ENCODE data around the gene TMEM150B.
A peak's percentile ranks its signal among the peaks of the same experiment; 100 is the strongest.

TMEM150B gene

GRCh38 chr19:55325172-55325571 is at the start of gene TMEM150B:
TSS of gene TMEM150B (minus strand) at chr19:55325341. CDS start at chr19:55321036, 4,305 bp downstream.
- H3K9me3 Mint-ChIP-seq: no peaks in the 10 kb centered on the region
- no peaks in the 10 kb centered on the region for H3K36me3 Mint-ChIP-seq
- CTCF ChIA-PET: no interaction called here
- H3K27me3 Mint-ChIP-seq: peaks cover 55% of the 10 kb centered on the region
- no peak for DNase-seq
- H3K27ac Mint-ChIP-seq: no peak within 1 kb of the TSS
- H3K4me3 Mint-ChIP-seq: no peak within 1 kb of the TSS
- H3K4me1 Mint-ChIP-seq: peaks cover 11% of the 10 kb centered on the region

- H3K36me3 Mint-ChIP-seq: no peaks in the 10 kb centered on the region
- H3K4me3 Mint-ChIP-seq: no peak overlapping the region
- CTCF ChIA-PET: no interaction called here
- peaks cover 7% of the 10 kb centered on the region for H3K4me1 Mint-ChIP-seq
- H3K27ac Mint-ChIP-seq: no peak overlapping the region
- no peaks in the 10 kb centered on the region for H3K9me3 Mint-ChIP-seq
- DNase-seq: no peak
- peaks cover 85% of the 10 kb centered on the region for H3K27me3 Mint-ChIP-seq
Observed at GRCh38 chr19:55373993-55374757, 49.0 kb upstream of the TMEM150B start.

- Mint-ChIP-seq H3K27ac (no peak overlapping the region), H3K4me3 (no peak overlapping the region), H3K4me1 (peaks cover 9% of the 10 kb centered on the region), H3K36me3 (no peaks in the 10 kb centered on the region), H3K27me3 (peaks cover 92% of the 10 kb centered on the region), H3K9me3 (no peaks in the 10 kb centered on the region)
- no peak for DNase-seq
- CTCF ChIA-PET: interaction anchor here (0.6 kb wide), 1 partner anchor 85 kb away, joined by 3 read pairs; no protein-coding TSS in a partner anchor
Observed at GRCh38 chr19:55373306-55373992, 48.3 kb upstream of the TMEM150B start.

GRCh38 chr19:55372316-55373081 is 47.4 kb upstream of the TMEM150B start:
- Mint-ChIP-seq H3K4me3 (no peak overlapping the region), H3K27ac (no peak overlapping the region), H3K9me3 (no peaks in the 10 kb centered on the region), H3K27me3 (peaks cover 96% of the 10 kb centered on the region), H3K4me1 (peaks cover 9% of the 10 kb centered on the region), H3K36me3 (no peaks in the 10 kb centered on the region)
- CTCF ChIA-PET: no interaction called here
- DNase-seq: no peak

- H3K27me3 Mint-ChIP-seq: peaks cover 91% of the 10 kb centered on the region
- H3K9me3 Mint-ChIP-seq: no peaks in the 10 kb centered on the region
- H3K27ac Mint-ChIP-seq: no peak within 1 kb of the TSS
- H3K4me3 Mint-ChIP-seq: peak within 1 kb of the TSS; percentile 21
- no peaks in the 10 kb centered on the region for H3K36me3 Mint-ChIP-seq
- H3K4me1 Mint-ChIP-seq: peaks cover 9% of the 10 kb centered on the region
- no peak for DNase-seq
- CTCF ChIA-PET: no interaction called here
Observed at GRCh38 chr19:55370305-55370988, 45.3 kb upstream of the TMEM150B start, which contains the start of gene IL11. TSS of gene IL11 (minus strand) at chr19:55370463. CDS start at chr19:55370310, 153 bp downstream.

- H3K27ac Mint-ChIP-seq: no peak overlapping the region
- peaks cover 9% of the 10 kb centered on the region for H3K4me1 Mint-ChIP-seq
- H3K4me3 Mint-ChIP-seq: peak overlapping the region; percentile 21
- CTCF ChIA-PET: no interaction called here
- DNase-seq: peak; percentile 44
- H3K9me3 Mint-ChIP-seq: no peaks in the 10 kb centered on the region
- H3K36me3 Mint-ChIP-seq: no peaks in the 10 kb centered on the region
- peaks cover 91% of the 10 kb centered on the region for H3K27me3 Mint-ChIP-seq
Observed at GRCh38 chr19:55369653-55370304, 44.6 kb upstream of the TMEM150B start.

GRCh38 chr19:55368701-55369563 is 43.8 kb upstream of the TMEM150B start:
- Mint-ChIP-seq H3K4me3 (no peak overlapping the region), H3K4me1 (peaks cover 9% of the 10 kb centered on the region)
- CTCF ChIA-PET: interaction anchor here (0.8 kb wide), 1 partner anchor 18 kb away, joined by 4 read pairs; no protein-coding TSS in a partner anchor

GRCh38 chr19:55368106-55368505 is 43.0 kb upstream of the TMEM150B start:
- peaks cover 83% of the 10 kb centered on the region for H3K27me3 Mint-ChIP-seq
- CTCF ChIA-PET: interaction anchor here (0.8 kb wide), 1 partner anchor 17 kb away, joined by 4 read pairs; no protein-coding TSS in a partner anchor
- H3K27ac Mint-ChIP-seq: no peak overlapping the region
- H3K36me3 Mint-ChIP-seq: no peaks in the 10 kb centered on the region
- no peak for DNase-seq
- peaks cover 9% of the 10 kb centered on the region for H3K4me1 Mint-ChIP-seq
- H3K9me3 Mint-ChIP-seq: no peaks in the 10 kb centered on the region
- no peak overlapping the region for H3K4me3 Mint-ChIP-seq

More at GRCh38 chr19:55368701-55369563, 43.8 kb upstream of the TMEM150B start:
- Mint-ChIP-seq H3K27me3 (peaks cover 86% of the 10 kb centered on the region), H3K9me3 (no peaks in the 10 kb centered on the region), H3K27ac (no peak overlapping the region), H3K36me3 (no peaks in the 10 kb centered on the region)
- peak; percentile 35 for DNase-seq

GRCh38 chr19:55366790-55367189 is 41.6 kb upstream of the TMEM150B start:
- H3K27me3 Mint-ChIP-seq: peaks cover 70% of the 10 kb centered on the region
- CTCF ChIA-PET: no interaction called here

GRCh38 chr19:55365964-55366363 is 40.8 kb upstream of the TMEM150B start:
- H3K9me3 Mint-ChIP-seq: no peaks in the 10 kb centered on the region
- DNase-seq: no peak
- peaks cover 61% of the 10 kb centered on the region for H3K27me3 Mint-ChIP-seq
- H3K4me1 Mint-ChIP-seq: peaks cover 9% of the 10 kb centered on the region
- CTCF ChIA-PET: no interaction called here
- no peaks in the 10 kb centered on the region for H3K36me3 Mint-ChIP-seq
- H3K4me3 Mint-ChIP-seq: no peak overlapping the region
- H3K27ac Mint-ChIP-seq: no peak overlapping the region

More at GRCh38 chr19:55366790-55367189, 41.6 kb upstream of the TMEM150B start:
- H3K4me3 Mint-ChIP-seq: no peak overlapping the region
- peaks cover 9% of the 10 kb centered on the region for H3K4me1 Mint-ChIP-seq
- no peak overlapping the region for H3K27ac Mint-ChIP-seq
- DNase-seq: no peak
- H3K36me3 Mint-ChIP-seq: no peaks in the 10 kb centered on the region
- H3K9me3 Mint-ChIP-seq: no peaks in the 10 kb centered on the region

- Mint-ChIP-seq H3K4me1 (peaks cover 5% of the 10 kb centered on the region), H3K4me3 (no peak overlapping the region), H3K36me3 (no peaks in the 10 kb centered on the region), H3K27ac (no peak overlapping the region), H3K27me3 (peaks cover 54% of the 10 kb centered on the region), H3K9me3 (no peaks in the 10 kb centered on the region)
- CTCF ChIA-PET: no interaction called here
- DNase-seq: no peak
Observed at GRCh38 chr19:55365245-55365644, 40.1 kb upstream of the TMEM150B start.

- H3K9me3 Mint-ChIP-seq: no peaks in the 10 kb centered on the region
Observed at GRCh38 chr19:55362990-55363716, 38.0 kb upstream of the TMEM150B start, which contains the start of gene GARIN5B. TSS of gene GARIN5B (minus strand) at chr19:55363260. CDS start at chr19:55363066, 194 bp downstream.

More at GRCh38 chr19:55362990-55363716, 38.0 kb upstream of the TMEM150B start, which contains the start of gene GARIN5B:
- H3K36me3 Mint-ChIP-seq: no peaks in the 10 kb centered on the region
- no peak within 1 kb of the TSS for H3K27ac Mint-ChIP-seq
- H3K4me3 Mint-ChIP-seq: no peak within 1 kb of the TSS
- H3K4me1 Mint-ChIP-seq: no peaks in the 10 kb centered on the region
- H3K27me3 Mint-ChIP-seq: peaks cover 44% of the 10 kb centered on the region
- CTCF ChIA-PET: no interaction called here
- no peak for DNase-seq
